ENCODE results near the gene NDUFAF3.

DNA sequence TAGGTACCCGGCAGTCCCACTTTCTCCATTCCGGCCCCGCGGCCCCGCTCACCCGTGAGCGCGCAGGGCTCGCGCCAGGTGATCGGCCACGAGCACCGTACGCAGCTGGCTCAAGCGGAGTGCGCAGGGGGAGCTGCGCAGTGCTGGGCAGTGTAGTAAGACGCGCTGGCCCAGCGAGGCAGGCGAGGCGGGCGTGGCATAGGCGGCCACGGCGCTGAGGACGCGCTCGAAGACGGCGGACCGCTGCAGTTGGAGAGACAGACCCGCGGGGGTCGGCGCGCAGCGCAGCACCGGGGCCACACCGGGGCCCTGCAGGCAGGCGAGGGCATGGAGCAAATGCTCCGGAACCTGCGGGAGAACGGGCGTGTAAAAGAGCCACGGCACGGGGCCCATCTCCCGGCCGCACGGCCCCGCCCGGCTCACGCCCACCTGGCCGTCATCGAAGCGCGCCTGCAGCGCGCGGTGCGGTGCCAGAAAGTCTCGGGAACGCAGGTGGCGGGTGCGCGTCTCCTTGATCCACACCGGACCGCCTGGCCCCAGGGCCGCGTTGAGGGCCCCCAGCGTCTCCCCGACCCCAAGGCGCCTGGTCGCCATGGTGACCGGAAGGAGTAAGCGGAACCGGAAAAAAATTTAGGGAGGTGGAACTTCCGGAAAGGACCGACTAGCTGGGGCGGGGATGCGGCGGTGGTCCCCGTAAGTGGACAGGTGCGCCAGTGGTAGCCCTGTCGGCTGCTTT is 3.8 kb upstream of the NDUFAF3 start, which contains the start of gene DALRD3:
- TF ChIP-seq, protein P1, sequence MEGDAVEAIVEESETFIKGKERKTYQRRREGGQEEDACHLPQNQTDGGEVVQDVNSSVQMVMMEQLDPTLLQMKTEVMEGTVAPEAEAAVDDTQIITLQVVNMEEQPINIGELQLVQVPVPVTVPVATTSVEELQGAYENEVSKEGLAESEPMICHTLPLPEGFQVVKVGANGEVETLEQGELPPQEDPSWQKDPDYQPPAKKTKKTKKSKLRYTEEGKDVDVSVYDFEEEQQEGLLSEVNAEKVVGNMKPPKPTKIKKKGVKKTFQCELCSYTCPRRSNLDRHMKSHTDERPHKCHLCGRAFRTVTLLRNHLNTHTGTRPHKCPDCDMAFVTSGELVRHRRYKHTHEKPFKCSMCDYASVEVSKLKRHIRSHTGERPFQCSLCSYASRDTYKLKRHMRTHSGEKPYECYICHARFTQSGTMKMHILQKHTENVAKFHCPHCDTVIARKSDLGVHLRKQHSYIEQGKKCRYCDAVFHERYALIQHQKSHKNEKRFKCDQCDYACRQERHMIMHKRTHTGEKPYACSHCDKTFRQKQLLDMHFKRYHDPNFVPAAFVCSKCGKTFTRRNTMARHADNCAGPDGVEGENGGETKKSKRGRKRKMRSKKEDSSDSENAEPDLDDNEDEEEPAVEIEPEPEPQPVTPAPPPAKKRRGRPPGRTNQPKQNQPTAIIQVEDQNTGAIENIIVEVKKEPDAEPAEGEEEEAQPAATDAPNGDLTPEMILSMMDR (IDR thresholded peaks at IDR 0.05): peak in 1 of 4 experiments; percentile 1
- peak; percentile 47 for TF ChIP-seq POLR2A (IDR thresholded peaks at IDR 0.05)

Measured in prostate gland (tissue), 2 donors.